ENCODE data around the gene RGS9BP.
A peak's percentile ranks its signal among the peaks of the same experiment; 100 is the strongest.
"Not testable (repeated sequence)": the region's sequence is repeated elsewhere in the genome, so short reads cannot be mapped to it uniquely, and the experiment has no call there.

The RGS9BP gene

DNA sequence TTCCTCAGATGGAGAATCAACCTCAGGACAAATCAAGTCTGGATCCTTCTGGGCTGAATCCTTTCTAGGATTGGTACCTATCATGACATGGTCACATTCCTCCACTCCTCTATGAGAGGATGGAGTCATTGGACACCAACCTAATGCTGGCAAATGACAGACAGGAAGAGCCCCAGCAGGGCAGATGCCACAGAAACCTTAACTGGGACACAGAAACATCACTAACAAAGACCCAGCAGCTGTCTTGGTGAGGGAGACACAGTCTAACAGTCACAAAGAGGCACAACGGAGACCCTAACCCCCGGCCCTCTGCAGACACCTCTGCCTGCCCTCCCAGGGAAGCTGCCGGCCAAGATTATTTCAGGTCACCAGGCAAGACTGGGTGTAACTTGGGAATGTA lies 2.8 kb upstream of the RGS9BP start:
- no peak for DNase-seq

DNA sequence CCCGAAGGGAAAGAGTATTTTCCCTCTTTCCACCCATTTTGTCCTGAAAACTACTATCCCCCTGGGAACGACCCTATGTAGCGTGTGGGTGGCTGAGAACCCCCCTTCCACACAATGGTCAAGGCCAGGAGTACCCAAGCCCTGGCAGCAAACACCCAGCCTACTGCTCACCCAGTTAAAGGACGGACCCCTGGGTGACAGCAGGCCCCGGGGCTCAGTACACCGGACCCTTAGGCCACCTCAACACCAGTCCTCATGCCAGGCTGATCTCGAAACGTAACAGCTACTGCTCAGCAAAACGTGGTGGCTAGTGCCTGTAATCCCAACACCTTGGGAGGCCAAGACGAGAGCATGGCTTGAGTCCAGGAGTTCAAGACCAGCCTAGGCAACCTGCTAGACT lies 2.1 kb upstream of the RGS9BP start:
- no peak for DNase-seq

DNA sequence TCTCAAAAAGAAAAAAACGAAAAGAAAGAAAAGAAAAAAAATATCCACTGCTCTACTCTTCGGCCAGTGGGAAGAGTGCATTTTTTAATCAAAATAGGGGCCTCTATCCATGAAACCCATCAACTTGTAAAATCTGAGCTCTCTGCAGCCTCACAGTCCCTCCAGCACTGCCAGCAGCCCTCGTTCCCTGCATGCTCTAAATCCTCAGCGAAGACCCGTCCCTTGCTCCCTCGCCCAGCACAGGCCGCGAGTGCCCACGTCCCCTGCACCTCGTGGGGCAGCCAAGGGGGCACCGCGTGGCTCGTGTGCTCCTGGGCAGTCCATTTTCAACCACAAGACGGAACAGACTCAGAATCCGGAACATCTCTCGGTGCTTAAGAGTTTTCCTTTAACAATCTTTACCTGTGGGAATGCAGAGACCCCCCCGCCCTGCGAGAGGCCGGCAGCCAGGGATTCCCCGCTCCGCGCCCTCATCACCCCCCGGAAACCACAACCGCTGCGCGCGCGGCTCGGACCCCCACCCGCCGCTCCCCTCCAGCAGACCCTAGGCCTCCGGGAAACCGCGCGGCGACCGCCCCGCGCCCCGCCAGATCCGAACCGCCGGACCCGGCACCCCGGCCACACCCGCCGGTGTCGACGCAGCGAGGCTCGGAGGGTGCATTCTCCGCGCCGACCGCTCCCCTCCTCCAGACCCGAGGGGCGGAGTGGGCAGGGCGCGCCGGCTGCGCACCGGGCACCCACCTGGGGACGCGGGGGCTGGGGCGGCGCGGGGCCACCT lies 1.3 kb upstream of the RGS9BP start:
- no peak for DNase-seq

DNA sequence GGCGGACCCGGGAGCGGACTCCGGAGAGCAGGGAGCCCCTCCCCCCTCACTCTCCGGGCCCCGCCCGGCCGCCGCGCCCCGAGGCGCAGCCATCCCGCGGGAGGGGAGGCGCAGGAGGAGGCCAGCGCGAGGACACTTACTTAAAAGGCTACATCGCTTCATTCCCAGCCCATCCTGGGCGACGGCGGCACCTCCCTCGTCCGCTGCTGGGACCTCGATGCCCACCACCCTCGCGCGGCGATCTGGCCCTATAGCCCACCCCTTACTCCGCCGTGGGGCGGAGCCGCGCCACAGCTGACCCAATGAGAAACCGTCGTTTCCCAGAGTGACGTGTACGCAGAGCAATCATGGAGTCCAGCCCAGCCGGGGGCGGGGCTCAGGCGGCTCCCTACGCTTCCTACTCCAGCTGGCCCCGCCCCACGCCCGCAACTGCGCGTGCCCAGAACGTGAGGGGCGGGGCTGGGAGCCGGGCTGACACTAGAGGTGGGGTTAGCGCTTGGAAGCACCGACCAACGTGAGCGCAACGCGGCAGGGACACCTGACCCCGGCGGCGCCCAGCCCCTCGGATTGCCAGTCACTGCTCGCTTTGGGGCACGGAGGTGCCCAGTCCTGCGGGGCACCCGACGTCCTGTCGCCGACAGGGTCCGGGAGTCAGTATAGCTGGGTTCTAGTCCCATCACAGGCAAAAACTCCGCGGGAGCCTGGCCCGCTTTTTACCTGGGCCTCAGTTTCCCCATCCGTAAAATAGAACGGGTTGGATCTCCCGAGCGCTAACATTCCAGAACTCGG lies 523 bp upstream of the RGS9BP start, which contains the start of gene ANKRD27:
ANKRD27 (minus strand) TSS at position 250 of the 789 bp plus-strand sequence. CDS start 16,165 bp downstream, outside the sequence.
- DNase-seq, result peak; percentile 97

DNA sequence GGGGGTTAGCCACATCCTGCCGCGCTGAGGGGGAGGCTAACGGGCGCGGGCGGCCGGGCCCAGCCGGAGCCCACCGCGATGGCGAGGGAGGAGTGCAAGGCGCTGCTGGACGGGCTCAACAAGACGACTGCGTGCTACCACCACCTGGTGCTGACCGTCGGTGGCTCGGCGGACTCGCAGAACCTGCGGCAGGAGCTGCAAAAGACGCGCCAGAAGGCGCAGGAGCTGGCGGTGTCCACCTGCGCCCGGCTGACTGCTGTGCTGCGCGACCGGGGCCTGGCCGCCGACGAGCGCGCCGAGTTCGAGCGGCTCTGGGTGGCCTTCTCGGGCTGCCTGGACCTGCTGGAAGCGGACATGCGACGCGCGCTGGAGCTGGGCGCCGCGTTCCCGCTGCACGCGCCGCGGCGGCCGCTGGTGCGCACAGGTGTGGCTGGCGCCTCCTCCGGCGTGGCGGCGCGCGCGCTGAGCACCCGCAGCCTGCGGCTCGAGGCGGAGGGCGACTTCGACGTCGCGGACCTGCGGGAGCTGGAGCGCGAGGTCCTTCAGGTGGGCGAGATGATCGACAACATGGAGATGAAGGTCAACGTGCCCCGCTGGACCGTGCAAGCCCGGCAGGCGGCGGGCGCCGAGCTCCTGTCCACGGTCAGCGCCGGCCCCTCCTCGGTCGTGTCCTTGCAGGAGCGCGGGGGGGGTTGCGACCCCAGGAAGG lies 692 bp downstream of the RGS9BP start:
- DNase-seq, result no peak

DNA sequence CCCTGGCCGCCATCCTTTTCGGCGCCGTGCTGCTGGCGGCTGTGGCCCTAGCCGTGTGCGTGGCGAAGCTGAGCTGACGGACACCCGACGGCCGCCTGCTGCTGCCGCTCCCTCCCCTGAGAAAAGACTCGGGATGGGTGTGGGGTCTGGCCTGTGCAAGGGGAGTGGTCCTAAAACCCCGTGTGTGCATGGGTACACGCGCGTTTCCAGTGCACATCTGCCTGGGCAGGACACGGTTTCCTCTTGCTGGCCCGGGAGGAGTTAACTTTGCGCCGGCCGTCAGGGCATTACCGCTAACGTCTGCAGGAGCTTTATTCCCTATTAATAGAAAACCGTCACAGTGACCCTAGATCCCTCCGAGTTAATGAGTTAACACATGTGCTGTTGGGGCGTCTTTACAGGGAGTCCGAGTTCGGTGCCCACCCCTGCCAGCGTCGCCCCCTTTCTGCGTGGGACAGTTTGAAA lies 1.3 kb downstream of the RGS9BP start:
- DNase-seq, result no peak

DNA sequence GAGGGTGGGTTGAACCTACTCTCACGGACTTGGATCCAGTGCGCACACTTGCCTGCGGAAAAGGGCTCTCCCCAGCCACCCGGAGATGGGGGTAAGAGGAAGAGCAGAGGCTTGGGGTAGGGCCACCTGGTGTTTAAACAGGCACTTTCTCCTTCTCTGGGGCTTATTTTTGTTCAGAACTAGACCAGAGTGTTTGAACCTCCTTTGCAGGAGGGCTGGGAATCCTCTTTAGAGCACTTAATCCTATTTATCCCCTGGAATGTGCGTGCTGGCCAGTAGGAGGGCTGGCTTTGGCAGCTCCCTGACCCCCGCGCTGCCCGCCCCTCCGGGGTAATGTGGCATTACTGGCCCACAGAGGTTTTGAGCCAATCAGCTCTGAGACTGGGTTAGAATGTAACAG lies 2.0 kb downstream of the RGS9BP start:
- DNase-seq, result no peak

DNA sequence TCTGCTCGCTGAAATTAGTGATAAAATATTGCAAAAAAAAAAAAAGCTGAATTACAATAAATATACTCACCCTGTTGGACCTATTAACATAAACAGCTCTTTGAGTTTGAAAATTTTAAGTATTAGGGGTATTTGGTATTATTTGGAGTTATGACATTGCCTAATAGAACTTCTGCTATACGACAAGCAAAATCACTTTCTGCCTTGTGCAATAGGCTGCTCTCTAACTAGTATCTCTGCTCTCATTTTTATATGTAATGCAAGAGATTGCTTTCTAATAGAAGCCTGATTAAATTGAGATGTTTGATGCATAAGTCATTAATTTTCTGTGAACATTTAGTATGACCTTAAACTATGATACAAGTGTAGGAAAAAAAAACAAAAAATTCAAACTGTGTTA lies 5.3 kb downstream of the RGS9BP start:
- no peak for DNase-seq

DNA sequence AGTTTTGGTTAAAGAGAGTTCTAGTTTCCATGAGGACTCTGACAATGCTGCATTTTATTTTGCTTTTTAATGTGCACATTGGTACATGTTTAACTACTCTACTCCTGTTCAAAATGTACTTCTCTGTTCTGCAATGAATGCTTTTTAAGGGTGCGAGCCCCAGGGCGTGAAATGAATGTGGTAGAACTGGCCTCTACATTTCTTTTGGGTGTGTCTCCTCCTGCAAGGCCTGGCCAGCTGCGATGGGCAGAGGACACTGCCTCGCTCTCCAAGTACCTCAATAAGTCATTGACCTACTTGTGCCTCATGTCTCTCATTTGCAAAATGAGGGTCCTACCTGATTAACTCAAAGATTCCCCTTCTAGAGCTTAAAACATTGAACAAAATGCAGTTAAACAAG lies 6.7 kb downstream of the RGS9BP start:
- DNase-seq, result no peak

DNA sequence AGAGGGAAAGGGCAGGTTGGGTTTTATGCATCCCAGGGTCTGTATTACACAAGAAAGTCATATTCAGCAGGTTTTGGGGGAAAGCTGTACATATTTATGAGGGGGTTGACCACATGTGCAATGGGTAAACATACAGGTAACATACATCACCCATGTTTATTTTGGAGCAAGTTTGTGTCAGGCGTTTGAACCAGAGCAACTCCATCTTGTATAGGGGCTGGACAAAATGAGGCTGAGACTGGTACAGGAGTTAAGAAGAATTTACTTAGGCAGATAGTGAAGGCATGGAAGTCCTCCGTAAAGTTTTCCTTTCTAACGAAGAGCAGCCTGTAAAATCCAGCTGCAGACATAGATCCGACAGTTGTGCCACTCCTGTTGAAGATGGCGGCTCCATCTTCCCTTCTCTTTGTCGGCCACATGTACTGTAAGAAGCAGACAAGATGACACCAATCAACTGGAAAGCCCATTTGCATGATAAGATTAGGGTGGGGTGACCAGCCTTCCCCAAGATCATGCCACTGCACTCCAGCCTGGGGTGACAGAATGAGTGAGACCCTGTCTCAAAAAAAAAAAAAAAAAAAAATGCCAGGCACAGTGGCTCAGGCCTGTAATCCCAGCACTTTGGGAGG lies 11.3 kb downstream of the RGS9BP start:
- DNase-seq, result no peak

DNA sequence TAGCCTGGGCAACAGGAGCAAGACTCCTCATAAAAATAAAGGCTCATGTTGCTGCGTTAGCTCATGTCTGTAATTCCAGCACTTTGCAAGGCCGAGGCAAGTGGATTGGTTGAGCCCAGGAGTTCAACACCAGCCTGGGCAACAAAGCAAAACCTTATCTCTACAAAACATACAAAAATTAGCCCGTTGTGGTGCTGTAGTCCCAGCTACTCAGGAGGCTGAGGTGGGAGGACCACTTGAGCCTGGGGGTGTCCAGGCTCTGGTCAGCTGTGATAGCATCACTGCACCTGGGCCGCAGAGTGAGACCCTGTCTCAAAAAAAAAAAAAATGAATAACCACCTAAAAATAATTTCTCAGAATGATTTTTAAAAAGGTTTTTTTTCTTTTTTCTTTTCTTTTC lies 12.0 kb downstream of the RGS9BP start:
- DNase-seq, result no peak

DNA sequence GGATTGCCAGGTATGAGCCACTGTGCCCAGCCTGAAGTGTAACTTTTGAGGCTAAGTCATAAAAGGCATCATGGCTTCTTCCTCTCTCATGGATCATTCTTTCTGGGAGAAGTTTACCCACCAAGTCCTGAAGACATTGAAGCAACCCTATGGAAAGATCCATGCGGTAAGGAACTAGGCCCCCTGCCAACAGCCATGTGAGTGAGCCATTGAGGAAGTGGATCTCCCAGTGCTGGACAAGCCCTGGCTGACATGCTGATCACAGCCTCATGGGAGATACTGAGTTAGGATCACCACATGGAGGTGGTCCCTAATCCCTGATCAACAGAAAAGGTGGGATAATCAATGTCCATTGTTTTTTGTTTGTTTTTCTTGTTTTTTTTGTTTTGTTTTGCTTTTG lies 12.7 kb downstream of the RGS9BP start:
- no peak for DNase-seq

DNA sequence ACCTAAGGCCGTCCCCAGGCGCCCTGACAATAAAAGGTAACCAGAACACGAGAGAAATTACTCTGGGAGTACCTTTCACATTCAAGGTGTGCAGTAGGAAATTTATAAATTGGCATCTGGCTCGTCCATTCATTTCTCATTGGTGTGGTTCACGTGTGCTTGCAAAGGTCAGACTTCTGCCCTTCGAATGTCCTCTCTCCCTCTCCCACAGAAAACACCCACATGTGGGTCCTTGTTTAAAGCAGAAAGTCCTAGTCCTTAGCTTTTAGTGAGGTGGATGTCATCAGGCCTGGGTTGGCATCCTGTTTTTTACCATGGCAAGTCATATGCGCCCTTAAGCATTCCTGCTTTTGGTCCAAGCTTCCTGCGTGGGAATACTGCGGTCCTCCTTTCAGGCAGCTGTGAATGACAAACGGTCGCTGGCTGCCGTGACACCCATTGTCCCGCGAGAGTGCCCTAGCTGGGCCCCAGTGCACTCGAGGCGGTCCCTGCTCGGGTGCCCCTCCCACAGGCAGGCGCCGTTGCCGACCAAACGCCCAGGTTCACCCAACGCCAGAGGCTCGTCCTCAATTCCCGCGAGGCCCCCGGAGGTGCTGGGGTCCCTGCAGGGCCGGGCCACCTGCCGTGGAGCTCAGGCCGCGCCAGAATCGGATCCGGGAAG lies 15.8 kb downstream of the RGS9BP start, which contains the start of gene NUDT19:
NUDT19 (plus strand) TSS at position 531 of the 661 bp plus-strand sequence. CDS start 140 bp downstream, outside the sequence.
- peak; percentile 70 for DNase-seq

DNA sequence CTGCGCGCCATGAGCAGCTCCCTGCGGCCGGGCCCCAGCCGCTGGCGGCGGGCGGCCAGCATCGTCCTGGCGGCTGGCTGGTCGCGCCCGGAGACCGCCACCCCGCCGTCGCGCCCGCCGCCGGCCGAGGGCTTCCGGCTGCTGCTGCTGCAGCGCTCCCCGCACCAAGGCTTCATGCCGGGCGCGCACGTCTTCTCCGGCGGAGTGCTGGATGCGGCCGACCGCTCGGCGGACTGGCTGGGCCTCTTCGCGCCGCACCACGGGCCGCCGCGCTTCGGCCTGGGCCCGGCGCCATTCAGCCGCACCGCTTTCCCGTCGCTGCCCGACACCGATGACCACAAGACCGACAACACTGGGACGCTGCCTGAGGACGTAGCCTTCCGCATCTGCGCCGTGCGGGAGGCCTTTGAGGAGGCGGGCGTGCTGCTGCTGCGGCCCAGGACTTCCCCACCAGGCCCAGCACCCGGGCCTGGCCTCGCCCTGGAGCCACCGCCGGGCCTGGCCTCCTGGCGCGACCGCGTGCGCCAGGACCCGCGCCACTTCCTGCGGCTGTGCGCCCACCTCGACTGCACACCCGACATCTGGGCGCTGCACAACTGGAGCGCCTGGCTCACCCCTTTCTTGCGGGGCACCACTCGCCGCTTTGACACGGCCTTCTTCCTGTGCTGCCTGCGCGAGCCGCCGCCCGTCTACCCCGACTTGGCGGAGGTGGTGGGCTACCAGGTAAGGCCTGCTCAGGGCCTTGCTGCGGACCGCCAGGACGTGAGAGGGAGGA lies 16.5 kb downstream of the RGS9BP start:
- peak; percentile 46 for DNase-seq

DNA sequence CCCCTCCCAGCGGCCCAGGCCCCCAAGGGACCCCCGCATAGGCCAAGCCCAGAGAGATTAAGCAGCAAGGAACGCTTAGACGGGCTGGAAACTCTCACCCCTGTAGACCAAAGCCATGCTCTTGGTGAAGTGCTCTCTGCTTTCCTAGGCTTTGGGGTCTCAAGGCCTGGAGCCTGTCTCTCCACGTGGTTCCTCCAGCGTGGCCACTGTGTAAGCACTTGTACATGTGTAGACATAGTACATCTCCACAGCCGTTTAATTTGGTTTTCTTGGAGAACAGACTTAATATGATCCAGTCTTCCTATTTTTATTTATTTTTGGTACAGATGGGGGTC lies 17.0 kb downstream of the RGS9BP start:
- DNase-seq, result no peak

DNA sequence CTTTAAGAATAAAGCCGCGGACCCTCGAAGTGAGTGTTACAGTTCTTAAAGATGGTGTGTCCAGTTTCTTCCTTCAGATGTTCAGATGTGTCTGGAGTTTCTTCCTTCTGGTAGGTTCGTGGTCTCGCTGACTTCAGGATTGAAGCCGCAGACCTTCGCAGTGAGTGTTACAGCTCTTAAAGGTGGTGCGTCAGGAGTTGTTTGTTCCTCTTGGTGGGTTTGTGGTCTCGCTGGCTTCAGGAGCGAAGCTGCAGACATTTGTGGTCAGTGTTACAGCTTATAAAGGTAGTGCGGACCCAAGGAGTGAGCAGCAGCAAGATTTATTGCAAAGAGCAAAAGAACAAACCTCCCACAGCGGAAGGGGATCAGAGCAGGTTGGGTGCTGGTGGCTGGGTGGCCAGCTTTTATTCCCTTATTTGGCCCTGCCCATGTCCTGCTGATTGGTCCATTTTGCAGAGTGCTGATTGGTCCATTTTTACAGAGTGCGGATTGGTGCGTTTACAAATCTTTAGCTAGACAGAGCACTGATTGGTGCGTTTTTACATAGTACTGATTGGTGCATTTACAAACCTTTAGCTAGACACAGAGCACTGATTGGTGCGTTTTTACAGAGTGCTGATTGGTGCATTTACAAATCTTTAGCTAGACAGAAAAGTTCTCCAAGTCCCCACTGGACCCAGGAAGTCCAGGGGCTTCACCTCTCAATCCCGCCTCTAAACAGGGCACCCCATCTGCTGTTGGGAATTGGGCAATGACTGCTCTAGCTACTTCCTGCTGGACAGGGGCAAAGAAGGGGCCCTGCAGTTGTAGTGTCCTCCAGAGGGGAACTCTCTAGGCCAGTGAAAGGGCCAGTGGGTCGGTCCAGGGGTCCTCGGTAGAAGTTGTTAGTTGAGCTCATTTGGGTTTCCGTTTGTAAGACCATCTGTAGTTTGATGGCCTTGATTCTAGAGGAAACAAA lies 17.8 kb downstream of the RGS9BP start:
- DNase-seq, result peak; percentile 31

DNA sequence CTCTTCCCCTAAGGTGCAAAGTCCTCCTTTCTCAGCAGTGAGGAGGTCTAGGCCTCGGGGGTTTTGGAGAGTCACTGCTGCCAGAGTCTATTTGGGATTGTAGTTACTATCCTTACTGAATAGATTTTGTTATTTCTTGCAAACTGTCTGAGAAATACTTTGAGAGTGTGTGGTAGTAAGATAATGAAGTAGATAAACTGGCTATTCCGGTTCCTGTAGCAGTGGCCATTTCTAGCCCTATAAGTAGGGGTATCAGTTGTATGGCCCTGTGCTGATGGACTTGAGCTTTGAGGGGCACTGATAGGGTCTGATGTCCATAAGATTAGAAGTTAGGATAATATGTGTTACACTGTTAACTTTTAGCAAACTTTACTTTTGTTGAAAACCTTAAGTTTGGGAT lies 18.7 kb downstream of the RGS9BP start:
- DNase-seq, result not testable (repeated sequence)

DNA sequence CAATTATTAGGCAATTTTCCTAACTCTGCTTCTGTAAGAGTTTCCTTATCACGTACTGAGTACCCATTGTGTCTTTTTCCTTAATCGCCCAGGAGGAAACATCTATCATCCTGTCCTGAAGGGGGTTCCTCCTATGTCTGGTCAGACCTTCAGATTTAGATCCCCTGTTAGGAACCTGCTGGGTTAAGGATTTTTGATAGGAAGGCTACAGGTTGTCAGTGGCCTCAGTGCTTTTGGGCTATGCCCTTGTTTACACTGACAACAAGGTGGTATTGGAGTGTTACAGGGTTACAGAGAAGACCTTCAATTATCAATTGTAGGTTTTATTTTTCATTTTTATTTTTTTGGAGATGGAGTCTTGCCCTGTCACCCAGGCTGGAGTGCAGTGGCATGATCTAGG lies 19.2 kb downstream of the RGS9BP start:
- not testable (repeated sequence) for DNase-seq

DNA sequence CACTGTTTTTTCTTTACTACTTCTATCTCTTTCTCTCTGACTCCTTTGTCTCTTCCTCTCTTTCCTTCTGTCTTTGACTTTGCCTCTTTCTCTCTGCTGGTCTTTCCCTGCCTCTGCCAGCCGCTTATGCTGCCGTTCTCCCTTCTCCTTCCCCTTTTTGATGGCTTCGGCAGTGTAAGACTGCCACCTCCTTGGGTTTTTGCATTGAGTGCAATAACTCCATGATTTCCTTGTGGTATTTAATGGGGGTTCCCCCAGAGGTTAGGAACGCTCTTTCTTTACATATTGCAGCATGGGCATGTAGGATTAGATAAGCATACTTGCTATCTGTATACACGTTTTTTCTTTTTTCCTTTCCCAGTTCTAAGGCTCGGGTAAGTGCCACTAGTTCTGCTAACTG lies 19.9 kb downstream of the RGS9BP start:
- not testable (repeated sequence) for DNase-seq

DNA sequence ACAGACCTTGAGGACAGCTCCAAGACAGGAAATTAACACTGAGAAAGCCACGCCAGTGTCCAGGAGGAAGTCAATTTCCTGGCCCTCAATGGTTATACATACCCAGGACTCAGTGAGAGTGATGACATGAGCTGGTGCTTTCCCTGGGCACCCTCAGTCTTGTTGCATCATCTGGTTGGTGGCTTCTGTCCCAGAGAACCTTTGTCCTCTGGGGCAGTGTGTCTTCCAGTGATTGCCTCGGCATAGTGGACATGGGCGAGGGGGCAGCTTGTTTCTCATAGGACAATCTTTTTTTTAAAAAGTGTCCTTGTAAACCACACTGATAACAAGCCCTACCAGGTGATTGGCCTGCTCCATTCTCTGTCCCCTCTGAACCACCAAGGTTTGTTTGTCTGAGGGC lies 21.1 kb downstream of the RGS9BP start:
- not testable (repeated sequence) for DNase-seq

All from activated gamma-delta T cell treated with Interleukin-2 at 50 U/mL for 16 hours (primary cell).